Measurements from ENCODE around the gene EPHB6.

DNA sequence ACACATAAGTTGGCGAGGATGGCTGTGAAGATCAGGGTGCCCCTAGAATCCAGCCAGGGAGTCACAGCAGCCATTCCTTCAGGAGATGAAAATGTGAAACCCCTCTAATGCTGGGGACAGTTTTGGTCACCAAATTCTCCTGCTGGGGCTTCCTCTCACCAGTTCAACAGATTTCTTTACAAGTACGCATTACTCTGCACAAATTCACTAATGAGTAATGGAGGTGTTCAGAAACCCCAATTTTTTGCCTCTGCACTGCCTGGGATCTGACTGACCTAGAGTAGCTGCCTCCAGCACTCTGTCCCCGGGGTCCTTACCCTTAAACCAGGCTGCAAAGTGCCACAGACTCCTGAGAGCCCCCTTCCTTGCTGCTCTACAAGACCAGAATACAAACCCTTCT, 62.6 kb downstream of the EPHB6 start:
- TF ChIP-seq MEF2A (IDR thresholded peaks at IDR 0.05; ENCODE audit: borderline replicate concordance, low read depth) (no peak), RCOR1 (IDR thresholded peaks at IDR 0.05; ENCODE audit: low read length) (no peak), SIN3A (IDR thresholded peaks at IDR 0.05; ENCODE audit: borderline replicate concordance, low read depth, low read length) (no peak), ELF1 (IDR thresholded peaks at IDR 0.05) (no peak), RFX5 (IDR thresholded peaks at IDR 0.05; ENCODE audit: low read length) (no peak), EP300 (IDR thresholded peaks at IDR 0.05; ENCODE audit: borderline replicate concordance in 1 of 2, low read depth in 1 of 2, low read length in 1 of 2) (no peak), MXI1 (IDR thresholded peaks at IDR 0.05; ENCODE audit: low read depth, low read length) (no peak), TAF1 (IDR thresholded peaks at IDR 0.05; ENCODE audit: borderline replicate concordance, low read depth, low read length) (no peak), NFIC (IDR thresholded peaks at IDR 0.05; ENCODE audit: borderline replicate concordance) (no peak), POLR2AphosphoS5 (IDR thresholded peaks at IDR 0.05; ENCODE audit: low read depth, low read length) (no peak)
- TF ChIP-seq, protein P1, sequence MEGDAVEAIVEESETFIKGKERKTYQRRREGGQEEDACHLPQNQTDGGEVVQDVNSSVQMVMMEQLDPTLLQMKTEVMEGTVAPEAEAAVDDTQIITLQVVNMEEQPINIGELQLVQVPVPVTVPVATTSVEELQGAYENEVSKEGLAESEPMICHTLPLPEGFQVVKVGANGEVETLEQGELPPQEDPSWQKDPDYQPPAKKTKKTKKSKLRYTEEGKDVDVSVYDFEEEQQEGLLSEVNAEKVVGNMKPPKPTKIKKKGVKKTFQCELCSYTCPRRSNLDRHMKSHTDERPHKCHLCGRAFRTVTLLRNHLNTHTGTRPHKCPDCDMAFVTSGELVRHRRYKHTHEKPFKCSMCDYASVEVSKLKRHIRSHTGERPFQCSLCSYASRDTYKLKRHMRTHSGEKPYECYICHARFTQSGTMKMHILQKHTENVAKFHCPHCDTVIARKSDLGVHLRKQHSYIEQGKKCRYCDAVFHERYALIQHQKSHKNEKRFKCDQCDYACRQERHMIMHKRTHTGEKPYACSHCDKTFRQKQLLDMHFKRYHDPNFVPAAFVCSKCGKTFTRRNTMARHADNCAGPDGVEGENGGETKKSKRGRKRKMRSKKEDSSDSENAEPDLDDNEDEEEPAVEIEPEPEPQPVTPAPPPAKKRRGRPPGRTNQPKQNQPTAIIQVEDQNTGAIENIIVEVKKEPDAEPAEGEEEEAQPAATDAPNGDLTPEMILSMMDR (IDR thresholded peaks at IDR 0.05): no peak
- TF ChIP-seq, protein P2, sequence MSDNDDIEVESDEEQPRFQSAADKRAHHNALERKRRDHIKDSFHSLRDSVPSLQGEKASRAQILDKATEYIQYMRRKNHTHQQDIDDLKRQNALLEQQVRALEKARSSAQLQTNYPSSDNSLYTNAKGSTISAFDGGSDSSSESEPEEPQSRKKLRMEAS (IDR thresholded peaks at IDR 0.05; ENCODE audit: low read depth): no peak
- TF ChIP-seq, protein P3, sequence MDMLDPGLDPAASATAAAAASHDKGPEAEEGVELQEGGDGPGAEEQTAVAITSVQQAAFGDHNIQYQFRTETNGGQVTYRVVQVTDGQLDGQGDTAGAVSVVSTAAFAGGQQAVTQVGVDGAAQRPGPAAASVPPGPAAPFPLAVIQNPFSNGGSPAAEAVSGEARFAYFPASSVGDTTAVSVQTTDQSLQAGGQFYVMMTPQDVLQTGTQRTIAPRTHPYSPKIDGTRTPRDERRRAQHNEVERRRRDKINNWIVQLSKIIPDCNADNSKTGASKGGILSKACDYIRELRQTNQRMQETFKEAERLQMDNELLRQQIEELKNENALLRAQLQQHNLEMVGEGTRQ (IDR thresholded peaks at IDR 0.05; ENCODE audit: borderline replicate concordance, low read depth, low read length): no peak
- TF ChIP-seq, protein P4, sequence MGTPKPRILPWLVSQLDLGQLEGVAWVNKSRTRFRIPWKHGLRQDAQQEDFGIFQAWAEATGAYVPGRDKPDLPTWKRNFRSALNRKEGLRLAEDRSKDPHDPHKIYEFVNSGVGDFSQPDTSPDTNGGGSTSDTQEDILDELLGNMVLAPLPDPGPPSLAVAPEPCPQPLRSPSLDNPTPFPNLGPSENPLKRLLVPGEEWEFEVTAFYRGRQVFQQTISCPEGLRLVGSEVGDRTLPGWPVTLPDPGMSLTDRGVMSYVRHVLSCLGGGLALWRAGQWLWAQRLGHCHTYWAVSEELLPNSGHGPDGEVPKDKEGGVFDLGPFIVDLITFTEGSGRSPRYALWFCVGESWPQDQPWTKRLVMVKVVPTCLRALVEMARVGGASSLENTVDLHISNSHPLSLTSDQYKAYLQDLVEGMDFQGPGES (IDR thresholded peaks at IDR 0.05; ENCODE audit: low read depth, low read length): no peak
